Nucleus accumbens (tissue), 56 donors: ENCODE data around the gene GIT1.

Experiments used
- DNase-seq, 56 donors: peaks; one replicate each; lab custom pipeline; 2025; lab: John Stamatoyannopoulos, UW

The GIT1 gene

GRCh38 chr17:29595107-29595942, 5.9 kb upstream of the GIT1 start:
- no peak for DNase-seq

DNA sequence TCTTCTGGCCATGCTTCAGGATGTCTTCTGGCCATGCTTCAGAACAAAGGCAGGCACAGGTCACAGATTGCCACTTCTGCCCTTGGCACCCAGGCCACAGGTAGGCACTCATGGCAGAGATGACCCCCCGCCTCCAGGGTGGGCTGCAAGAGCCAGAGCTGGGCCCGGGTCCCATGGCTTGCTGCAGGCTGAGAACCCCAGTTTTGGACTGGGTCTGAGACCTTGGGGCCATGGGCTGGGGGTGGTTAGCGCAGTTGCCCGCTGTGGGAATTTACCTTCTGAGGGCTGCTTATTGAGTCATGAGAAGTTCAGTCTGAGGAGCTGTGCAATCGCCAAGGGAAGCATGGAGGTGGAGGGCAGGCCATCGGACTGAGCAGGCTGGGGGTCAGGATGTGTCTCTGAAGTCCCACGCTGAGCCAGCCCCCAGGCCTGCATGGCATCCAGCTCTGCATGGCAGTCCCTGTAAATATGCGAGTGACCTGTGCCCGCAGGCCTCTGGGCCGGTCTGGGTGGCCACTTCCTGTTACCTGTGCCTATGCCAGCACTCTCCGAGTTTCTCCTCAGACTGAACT, 5.2 kb upstream of the GIT1 start:
- DNase-seq = no peak

DNA sequence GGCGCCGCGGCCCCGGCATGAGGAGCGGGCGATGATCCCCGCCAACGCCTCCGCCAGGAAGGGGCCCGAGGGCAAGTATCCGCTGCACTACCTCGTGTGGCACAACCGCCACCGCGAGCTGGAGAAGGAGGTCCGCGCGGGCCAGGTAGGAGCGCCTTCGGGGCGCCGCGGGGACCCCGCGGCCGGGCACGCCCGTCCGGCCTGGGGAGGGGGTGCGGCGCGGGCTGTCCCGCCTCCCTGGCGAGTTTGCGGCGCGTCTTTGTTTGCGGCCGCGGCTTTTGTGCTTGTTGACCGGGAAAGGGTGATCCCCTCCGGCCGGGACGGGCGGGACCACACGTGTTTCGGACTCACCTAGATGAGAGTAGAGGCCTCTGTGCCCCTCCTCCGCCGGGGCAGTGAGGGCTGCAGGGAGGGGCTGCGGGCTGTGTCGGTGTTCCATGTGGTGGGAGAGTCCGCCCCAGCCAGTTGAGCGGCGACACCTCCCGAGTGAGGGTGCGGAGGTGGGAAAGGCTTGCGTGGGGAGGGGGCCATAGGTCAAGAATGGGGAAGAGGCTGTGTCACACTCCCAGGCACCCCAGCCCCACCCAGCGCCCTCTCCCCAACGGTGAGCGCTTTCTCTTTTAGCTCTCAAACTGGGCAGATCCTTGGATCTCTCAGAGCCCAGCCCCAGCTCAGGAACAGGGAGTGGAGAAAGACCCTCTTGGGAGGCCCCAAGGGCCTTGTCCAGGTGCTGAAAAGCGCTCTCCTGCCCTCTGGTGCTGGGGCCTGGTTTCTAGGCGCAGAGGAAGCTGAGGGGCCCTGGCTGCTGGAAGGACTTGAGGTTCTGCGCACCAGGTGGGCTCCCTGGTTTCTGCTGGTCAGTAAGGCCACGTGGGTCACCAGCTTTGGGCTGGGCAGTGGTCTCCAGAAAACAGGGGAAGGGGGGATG, 4.4 kb upstream of the GIT1 start:
- DNase-seq = peak in 3 of 56 donors; percentile 22 to 46 (median 26)

GRCh38 chr17:29592850-29593551, 3.6 kb upstream of the GIT1 start, which contains the start of gene ANKRD13B:
Gene ANKRD13B (plus strand): TSS chr17:29593132. CDS start chr17:29593622, 490 bp downstream.
- peak in 48 of 56 donors; percentile 28 to 83 (median 62) for DNase-seq

- peak in 55 of 56 donors; percentile 51 to 94 (median 85) for DNase-seq
Observed at GRCh38 chr17:29591737-29592608, 2.5 kb upstream of the GIT1 start.

- DNase-seq = peak in 26 of 56 donors; percentile 35 to 75 (median 58)
Observed at GRCh38 chr17:29591146-29591736, 1.8 kb upstream of the GIT1 start.

GRCh38 chr17:29590411-29591145, 1.1 kb upstream of the GIT1 start:
- DNase-seq = peak in 30 of 56 donors; percentile 39 to 79 (median 63)

- DNase-seq = peak in 25 of 56 donors; percentile 12 to 64 (median 43)
Observed at GRCh38 chr17:29588562-29589411, 661 bp downstream of the GIT1 start.

GRCh38 chr17:29588017-29588561, 1.4 kb downstream of the GIT1 start:
- DNase-seq = no peak

DNA sequence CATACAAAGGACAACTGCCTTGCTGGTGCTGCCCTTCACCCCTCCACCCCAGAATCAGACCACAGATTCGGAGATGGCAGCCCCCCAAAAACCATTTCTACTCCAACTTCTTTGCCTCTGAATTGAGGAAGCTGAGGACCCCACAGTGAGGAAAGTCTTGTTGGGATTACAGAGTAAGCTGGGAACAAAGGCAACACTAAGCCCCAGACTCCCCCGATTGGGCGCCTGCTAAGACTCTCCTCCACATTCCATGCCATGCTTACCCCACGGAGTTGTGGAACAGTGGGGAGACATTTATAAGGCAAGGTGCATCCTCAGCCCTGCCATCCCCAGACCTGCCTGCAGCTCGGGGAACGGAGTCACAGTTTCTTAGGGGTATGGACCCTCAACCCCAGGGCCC, 1.9 kb downstream of the GIT1 start:
- DNase-seq = no peak

- peak in 2 of 56 donors; percentile 14 to 42 for DNase-seq
Observed at GRCh38 chr17:29586676-29587469, 2.6 kb downstream of the GIT1 start.

DNA sequence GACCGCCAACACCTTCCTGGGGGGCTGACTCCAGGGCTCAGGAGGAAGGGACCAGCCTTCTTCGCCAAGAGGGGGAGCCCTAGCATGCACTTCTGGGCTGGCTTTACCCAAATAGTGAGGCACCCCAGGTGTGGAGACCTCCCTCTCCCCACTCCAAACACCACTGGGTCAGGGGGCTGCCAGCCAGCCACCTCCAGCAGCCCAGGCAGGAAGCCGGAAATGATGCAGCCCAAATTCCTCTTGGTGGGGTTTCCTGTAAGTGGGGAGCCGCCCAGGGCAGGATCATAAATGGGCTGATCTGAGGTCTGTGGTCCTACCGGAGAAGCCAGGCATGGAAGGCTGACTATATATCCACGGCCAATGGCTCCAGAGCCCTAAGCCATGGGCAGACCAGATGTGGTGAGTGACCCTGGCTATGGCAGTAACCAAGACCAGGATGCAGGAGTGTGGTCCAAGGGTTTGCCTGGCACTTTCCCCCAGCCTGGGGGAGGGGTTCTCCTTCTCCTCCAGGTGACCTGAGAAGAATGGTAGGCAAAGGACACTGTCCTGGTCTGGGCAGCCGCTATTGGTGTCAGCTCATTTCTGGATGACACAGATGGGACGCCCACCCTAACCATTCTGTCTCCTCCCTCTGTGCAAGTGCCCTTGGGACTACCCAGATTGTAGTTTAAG, 4.2 kb downstream of the GIT1 start:
- peak in 1 of 56 donors; percentile 20 for DNase-seq

DNA sequence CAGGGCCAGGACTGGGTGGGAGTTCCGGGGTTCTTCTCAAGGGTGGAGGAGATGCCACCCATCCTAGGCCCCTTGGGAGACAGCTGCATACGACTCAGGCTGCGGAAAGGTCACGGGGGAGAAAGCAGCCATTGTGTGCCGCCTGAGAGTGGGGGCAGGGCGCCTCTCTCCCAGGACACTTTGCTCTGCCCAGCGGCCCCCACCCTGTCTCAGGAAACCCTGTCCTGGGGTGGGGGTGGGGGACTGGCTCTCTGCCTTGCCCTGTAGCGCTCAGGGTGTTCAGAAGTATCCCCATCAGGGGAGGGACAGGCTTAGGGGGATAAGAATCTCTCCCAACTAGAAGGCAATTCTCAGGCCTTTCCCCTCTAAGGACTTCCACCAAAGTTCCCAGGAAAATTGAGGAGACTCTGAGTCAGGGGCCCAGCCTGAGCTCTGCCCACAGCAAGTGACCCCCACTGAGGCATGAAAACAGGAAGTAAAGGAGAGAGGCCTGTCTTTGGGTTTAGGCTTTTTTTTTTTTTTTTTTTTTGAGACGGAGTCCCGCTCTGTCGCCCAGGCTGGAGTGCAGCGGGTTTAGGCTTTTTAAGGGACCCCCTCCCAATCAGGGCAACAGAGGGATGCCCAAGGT, 4.9 kb downstream of the GIT1 start:
- peak in 51 of 56 donors; percentile 25 to 90 (median 72) for DNase-seq

GRCh38 chr17:29583324-29584248, 5.9 kb downstream of the GIT1 start:
- DNase-seq = no peak
